ENCODE results near the gene PRKCE.
"Not testable (repeated sequence)": the region's sequence is repeated elsewhere in the genome, so short reads cannot be mapped to it uniquely, and the experiment has no call there.

Gene PRKCE

DNA sequence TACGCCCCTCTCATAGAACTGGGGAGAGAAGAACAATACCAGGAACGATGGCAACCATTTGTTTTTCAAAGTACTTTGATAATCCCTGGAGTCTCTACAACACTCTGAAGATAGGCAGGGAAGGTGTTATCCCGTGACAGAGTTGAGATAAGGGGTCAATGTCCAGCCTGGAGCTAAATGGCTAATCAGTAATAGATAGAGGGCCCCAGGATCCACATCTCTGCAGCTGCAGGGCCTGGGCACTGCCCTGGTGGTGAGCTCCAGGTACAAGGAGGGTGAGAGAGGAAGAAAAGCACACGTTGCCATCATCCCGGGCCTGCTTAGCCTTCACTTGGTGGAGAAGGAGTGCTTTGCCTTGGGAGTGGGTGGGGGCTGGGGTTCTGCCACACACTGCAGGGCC, 260.6 kb downstream of the PRKCE start:
- no peak for DNase-seq (ENCODE audit: low read depth)

DNA sequence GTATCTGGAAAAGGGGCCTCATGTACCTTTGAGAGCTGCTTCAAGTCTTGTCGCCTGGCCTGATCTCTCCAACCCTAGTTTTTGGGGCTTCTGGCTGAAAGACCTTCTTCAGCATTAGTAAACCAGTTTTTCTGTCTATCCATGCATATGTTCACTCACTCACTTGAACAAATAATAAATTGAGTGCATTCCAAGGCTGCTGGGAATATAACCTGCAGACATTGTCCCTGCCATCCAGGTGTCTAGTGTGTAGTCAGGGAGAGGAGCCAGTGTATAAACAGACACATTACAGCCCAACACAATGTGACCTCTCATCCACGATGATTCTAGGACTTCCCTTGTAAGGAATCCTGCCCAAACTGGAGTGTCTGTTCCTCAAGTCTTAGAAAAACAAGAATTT, 262.1 kb downstream of the PRKCE start:
- DNase-seq (ENCODE audit: low read depth), result no peak

DNA sequence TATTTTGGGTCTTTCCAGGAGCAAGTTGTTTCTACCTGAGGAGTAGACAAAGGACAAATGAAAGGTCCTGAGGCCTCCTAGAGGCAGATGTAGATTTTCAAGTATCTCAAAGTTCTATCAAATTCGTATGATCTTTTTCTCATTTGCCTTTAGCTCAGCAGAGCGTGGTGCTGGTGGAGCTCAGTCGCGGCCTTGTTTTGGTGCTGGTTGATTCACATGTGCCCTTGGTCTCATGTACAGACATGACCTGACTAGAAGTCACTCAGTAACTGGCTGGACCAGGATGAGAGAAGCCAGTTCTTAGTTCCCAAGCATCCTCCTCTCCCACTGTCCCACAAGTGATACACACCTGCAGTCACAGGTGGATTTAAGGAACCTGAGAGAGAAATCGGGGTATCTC, 264.0 kb downstream of the PRKCE start:
- no peak for DNase-seq (ENCODE audit: low read depth)

DNA sequence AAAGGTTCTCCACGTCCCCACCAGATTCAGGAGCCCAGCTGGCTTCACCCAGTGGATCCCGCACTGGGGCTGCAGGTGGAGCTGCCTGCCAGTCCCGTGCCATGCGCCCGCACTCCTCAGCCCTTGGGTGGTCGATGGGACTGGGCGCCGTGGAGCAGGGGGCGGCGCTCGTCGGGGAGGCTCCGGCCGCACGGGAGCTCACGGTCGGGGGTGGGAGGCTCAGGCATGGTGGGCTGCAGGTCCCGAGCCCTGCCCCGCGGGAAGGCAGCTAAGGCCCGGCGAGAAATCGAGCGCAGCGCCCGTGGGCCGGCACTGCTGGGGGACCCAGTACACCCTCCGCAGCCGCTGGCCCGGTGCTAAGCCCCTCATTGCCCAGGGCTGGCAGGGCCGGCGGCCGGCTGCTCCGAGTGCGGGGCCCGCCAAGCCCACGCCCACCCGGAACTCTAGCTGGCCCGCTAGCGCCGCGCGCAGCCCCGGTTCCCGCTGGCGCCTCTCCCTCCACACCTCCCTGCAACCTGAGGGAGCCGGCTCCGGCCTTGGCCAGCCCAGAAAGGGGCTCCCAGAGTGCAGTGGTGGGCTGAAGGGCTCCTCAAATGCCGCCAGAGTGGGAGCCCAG, 266.2 kb downstream of the PRKCE start:
- not testable (repeated sequence) for DNase-seq (ENCODE audit: low read depth)

DNA sequence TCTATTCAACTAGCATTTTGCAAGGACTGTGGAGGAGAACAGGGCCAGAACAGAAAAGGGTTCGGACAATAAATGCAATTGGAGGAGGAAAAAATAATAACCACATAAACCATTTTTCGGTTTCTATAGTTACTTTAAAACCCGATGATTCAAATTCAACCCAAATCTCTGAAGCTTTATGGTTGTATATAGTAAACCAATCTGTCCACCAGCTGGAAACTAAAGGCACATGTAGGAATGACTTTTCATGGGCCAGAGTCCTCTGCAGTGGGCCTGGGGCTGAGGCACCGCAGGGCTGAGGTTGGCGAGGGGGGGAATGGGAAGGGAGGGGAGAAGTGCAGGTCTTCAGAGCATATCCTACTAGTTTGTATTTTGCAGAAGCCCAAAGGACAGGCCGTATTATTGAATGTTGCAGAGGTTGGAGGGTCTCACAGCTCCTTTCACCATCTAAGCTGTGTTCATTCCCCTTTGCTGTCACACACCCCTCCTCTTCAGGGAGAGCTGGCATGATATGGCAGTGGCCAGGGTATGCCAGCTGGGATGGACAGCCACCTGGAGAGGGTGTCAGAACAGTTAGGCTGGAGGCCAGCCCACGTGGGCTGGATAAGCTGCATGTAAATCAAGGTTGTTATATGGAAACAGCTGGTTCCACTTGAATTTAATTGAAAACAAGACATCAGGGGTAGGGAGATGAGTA, 267.1 kb downstream of the PRKCE start:
- no peak for DNase-seq (ENCODE audit: low read depth)

DNA sequence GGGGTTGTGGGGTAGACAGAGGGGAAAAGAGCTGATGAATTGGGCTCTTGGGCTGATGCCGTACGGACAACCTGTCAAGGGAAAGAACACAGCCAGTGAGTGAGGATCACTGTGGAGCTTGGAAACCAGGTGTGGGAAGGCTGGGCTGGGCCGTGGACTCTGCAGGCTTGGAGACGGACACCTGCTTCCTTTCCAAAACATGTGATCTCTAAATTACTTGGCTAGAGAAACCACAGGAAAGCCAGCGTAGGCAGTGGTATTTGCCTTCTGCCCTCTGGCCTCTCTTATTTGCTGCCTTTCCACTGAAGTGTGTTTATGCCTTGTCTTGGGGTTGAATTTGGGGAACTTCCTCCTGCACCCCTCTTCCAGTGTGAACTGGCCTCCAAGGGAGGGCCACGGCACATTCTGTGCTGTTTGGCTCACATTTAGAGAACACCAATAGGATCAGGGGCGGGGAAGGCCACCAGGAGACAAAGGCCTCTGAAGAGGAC, 267.7 kb downstream of the PRKCE start:
- no peak for DNase-seq (ENCODE audit: low read depth)

DNA sequence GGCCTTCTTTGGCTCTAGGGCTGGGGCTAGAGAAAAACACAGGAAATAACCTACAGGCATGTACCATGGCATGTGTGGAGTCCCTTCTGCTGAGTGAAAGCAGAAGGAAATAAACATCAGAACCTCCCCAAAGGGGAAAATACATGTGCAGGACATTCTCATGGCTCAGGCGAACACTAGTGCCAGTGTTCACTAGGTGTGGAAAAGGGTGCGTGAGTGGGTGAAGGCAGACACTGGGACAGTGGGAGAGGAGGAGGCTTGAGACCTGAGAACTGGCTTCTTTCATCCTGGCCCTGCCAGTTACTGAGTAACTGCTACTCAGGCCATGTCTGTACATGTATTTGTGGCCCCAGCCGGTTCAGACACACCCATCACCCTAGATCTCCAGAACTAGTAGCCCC, 268.2 kb downstream of the PRKCE start:
- DNase-seq (ENCODE audit: low read depth), result no peak

DNA sequence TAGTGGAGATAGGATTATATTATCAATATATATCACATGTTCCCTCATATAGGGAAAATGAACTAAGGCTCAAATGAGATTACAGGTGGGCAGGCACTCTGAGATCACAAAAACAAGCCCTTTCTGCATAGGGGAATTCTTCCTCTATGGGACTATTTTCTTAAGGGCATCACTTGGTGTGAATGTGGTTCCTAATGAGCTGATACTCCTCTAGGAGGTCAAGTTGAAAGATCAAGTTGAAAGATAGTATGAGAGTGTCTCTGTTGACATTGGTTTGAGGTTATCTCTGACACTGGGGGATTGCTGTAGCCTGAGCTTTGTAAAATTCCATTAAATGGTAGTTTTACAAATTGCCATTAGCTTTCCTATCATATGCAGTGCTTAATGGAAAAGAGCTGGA, 270.4 kb downstream of the PRKCE start:
- DNase-seq (ENCODE audit: low read depth), result no peak

DNA sequence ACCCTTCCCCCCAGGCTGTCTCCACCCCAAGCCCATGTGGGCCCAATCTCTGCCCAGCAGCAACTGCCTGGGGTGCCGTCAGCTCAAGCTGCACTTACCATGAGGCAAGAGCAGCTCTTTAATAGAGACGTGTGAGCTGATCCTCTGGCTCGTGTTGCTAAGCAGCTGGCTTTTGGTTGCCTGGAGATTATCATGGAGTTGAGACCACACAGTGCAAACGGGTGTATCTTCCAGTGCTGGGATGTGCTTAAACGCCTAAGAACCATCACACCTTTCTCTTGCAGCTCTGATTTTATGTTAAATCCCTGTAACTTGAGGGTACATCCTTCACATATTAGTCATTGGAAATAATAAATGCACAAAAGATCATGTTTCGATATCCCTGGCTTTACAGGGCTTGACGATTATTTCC, 271.1 kb downstream of the PRKCE start:
- no peak for DNase-seq (ENCODE audit: low read depth)

DNA sequence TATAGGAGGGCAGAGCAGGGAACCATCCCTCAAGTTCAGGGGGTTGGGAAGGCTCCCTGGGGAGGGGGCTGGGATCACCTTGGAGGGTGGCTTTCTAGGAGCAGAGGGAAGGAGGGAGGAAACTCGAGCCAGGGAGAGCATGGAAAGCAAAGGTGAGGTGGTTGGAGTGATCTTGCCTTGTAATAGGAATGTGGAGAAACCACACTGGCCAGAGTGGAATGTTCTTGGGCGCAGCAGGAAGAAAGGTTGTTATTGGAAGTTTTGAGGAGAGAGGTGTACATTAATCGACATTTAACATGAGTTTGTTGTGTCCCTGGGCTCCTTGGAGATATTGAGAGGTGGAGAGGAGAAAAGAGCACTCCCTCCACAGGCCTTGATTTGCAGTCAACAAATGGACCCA, 272.2 kb downstream of the PRKCE start:
- DNase-seq (ENCODE audit: low read depth), result no peak

DNA sequence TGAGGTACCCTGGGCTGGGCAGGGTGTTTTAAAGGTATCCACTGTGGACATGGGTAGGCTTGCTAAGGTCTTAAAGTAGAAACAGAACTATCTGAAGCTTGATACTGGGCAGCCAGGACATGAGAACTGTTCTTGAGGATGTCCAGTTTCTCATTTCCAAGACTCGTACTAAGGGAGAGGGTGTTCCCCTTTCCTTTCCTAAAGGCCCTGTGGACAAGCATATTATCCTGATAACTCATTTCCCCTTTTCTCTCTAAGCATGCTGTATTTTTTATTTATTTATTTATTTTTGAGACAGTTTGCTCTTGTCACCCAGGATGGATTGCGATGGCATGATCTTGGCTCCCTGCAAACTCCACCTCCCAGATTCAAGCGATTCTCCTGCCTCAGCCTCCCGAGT, 273.6 kb downstream of the PRKCE start:
- DNase-seq (ENCODE audit: low read depth), result no peak

DNA sequence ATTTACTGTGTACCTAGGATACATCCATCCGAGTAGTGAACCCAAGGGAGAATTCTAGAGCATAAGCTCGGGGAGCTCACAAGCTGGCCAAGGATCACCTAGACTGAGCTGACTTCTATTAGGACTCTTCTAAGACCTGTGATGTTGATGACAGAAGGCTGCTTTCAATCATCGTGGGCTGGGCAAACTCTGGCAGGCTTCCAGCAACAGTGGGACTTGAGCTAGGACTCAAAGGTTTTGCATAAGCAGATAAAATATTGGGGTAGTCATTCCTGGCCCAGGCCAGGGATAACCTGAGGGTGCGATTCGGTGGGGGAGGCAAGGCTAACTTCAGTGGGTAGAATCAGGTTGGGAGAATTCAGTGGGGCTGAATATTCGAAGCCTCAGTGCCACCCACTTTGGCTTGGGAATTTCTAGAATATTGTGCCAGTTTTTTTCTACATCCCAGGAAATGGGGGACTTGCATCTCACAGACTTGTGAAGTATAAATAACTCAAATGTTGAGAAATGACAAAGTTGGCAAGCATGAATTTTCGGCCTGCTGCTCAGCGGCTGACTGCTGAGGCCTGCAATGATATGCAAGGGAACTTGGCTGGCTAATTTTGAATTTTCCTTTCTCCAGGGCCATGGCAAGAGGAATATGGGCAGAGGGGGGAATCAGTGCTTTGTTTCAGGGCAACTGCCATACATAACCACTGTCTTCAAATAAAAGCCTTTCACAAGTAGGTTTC, 274.3 kb downstream of the PRKCE start:
- no peak for DNase-seq (ENCODE audit: low read depth)

DNA sequence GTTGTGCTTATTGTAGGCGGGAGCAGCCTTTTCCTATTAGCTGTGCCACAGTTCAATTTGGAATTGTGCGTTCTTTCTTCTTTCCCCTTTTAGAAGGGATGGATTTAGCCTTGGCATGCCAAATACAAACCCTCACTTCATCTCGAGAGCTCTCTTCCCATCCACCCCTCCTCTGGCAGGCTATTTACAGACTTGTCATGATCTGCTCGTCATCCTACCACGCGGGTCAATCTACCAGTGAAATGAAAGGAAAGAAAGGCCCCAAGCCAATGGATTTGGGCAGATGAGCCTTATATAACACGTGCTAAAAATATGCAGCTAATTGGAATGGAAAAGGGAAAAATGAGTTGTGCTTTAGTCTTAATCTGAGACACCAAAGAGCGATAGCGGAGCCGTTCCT, 277.5 kb downstream of the PRKCE start:
- DNase-seq (ENCODE audit: low read depth), result no peak

DNA sequence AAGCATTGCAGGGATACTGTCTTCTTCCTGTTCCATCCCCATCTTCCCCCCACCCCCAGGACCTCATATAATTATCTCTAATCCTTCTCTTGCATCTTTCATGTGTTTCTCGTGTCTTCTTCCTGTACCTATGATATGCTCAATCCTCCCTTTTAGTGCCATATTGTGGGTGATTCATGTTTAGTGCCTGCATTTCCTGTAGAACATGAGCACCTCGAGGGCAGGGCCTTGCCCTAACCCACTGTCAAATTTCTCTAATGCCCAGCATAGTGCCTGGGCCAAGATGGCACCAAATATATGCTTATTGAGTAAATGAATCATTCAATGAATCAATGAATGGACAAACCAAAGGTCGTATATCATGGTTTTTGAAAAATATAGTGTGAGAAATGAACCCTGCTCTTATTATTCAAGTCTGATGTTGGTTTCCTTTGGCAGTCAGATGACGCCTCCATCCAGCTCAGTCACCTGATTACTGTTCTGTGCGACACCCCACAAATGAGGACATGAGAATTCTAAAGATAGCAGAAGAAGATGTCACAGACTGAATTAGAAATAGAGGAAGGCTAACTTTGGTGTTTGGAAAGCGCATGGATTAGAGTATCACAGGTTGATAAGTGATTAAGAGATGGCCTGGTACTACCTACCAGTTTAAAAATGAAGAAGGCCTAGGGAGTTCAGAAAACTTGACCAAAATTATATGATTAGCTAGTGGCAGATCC, 278.4 kb downstream of the PRKCE start:
- no peak for DNase-seq (ENCODE audit: low read depth)

DNA sequence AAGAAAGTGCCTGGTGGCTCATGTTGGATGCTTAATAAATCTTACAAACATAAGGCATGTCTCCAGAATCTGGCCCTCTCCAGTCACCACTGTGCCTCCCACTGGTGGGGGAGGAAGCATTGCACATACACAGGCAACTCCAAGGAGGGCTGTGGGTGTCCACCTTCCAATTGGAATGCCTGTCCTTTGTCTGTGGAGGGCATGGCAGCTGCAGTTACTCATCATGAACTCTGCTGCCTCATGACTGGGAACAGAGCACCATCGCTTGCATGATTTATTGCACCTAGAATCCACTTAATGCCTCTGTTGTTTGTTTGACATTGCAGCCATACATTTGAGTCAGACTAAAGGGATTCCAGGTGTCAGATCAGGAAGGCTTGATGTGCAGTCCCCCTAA, 278.9 kb downstream of the PRKCE start:
- DNase-seq (ENCODE audit: low read depth), result no peak

DNA sequence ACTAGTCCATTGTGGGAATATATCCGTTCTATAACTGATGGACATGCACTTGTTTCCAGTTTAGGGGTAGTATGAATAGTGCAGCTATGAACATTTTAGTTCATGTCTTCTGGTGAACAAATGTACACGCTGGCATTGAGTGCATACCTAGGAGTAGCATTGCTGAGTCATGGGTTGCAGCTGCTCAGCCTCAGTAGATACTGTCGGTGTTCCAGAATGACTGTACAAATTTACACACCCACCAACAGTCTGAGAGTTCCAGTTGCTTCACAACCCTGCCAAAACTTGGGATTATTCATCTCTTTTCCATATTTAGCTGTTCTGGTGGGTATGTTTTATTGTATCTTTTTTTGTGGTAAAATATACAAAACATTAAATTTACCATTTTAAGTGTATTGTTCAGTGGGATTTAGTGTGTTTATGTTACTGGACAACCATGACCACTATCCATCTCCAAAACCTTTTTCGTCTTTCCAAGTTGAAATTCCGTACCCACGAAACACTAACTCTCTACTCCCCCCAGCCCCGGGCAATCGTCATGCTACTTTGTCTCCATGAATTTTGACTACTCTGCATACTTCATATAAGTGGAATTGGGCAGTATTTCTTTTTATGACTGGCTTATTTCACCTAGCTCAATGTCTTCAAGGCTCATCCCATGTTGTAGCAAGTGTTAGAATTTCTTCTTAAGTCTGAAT, 281.0 kb downstream of the PRKCE start:
- no peak for DNase-seq (ENCODE audit: low read depth)

DNA sequence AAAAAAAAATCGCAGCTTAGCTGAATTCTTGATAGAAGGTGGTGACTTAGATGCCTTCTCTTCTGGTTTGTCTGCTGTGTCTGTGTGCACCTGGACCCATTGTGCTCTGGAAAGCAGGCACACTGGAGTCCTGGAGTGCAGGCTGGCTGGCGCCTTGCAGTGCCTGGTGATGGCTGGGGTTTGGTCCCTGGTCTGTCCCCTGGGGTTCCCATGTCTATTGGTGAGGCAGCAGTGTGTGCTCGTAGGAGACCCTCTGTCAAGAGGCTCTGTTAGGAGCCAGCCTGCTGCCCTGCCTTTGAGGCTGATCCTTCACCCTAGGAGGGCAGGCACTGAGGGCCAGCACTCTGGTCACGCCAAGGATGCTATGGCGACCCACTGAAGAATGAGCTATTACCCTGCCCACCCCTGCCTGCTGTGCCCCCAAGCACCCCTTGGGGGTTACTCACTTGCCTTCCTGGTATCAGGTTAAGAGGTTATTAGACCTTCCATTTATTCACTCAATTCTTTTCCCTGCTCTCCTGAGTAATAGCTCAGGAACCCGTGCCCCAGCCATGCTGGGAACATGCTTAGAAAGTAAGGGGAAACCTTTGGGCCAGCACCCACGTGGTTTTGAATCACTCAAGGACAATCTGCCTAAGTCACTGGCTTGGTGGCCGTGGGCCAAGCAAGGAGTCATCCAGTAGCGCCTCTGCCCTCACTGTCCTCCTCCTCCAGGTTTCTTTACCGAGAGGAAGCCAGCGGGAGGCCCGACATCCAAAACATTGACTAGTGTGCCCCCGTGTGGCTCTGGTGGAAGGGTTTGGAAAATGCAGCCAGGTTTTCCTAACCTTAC, 284.5 kb downstream of the PRKCE start:
- DNase-seq (ENCODE audit: low read depth), result no peak

DNA sequence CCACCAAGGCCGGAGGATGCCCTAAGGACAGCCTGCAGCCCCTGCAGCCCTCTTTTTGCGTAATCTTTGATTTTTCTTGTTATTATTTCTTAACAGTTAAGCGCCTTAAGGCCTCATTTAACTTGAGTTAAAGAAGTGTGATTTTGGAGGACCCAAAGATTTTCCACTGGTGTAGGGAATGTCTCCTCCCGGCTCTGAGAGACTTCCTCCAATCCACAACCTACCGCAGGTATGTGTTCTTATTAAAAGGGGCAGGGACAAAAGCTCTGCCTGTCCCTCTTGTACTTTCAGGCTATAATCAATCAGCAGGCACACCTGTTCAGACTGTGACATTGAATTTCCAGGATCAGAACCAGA, 285.1 kb downstream of the PRKCE start:
- no peak for DNase-seq (ENCODE audit: low read depth)

DNA sequence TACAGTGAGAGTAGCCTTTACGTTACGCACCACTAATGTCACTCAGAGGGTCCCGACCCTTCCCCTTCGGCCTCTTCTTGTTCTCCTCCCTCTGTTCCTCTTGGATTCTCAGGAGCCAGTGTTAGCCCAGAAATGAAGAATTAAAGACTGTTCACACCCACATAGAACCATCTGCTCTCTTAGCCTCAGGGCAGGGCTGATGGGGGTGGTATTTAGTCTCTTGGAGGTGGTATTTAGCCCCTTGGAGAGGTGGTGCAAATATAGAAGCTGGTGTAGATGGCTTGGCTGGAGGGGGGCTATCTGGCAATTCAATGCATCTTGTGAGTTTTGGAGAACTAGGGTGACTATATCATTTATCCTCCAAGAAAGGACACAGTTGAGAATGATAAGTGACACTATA, 286.5 kb downstream of the PRKCE start:
- no peak for DNase-seq (ENCODE audit: low read depth)

DNA sequence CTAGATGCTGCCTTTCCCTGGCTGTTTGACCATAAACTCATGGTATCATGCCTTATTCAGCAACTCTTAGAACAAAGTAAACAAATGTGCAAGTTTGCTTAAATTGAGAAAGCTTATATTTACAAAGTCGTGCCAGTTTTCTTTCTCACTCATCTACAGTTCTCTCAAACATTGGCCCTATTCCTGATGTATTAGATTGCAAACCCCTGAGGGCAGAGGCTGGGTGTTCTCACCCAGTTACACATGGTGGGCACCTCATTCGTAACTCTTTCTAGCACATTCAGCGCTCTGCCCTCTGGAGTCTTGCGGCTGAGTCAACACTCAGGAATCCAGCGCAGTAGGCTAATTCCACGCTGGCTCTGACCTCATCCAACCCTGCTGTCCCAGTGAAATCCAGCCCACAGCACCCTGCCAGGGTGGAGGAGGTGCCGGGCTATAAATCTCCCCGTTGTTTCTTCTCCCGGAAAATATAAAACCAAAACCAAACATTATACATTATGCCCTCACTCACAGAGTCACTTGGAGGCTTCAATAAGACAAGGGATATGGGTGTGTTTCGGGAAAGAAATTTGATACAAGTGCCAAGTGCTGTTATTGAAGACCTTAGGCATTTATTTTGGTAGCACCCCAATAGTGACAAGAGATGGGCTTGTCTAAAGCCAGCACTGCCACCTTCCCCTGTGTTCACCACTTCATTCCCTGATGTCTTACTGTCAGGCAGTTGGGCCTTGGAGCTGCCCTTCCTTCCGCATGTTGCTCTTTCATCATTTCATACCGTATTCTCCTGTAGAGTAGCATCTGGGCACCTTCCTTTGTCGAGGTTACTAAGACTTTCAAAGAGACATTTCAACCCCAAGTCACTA, 287.4 kb downstream of the PRKCE start:
- DNase-seq (ENCODE audit: low read depth), result no peak

All from stimulated activated CD8-positive, alpha-beta memory T cell treated with anti-CD3 and anti-CD28 coated beads, Interleukin-15, amount 100 ng/mL, for 1 hour (primary cell).